Panc1 (cell line): ENCODE data around the gene RMC1.

Experiments
- CTCF ChIP-seq: fragments of 450-650 bp; IDR thresholded peaks from 2 replicates; pipeline ENCODE4 v1.5.1; 2017; ENCODE audit warnings: mild to moderate bottlenecking
- REST ChIP-seq, 2 experiments: IDR thresholded peaks; 2 replicates each; pipeline ENCODE4 v1.6.1; 2011 to 2012; ENCODE audit warnings: low read depth in 2 of 2, control low read depth in 1 of 2, low read length in 1 of 2, mild to moderate bottlenecking in 1 of 2, moderate library complexity in 1 of 2; ENCODE audit not compliant: insufficient read depth in 1 of 2
- SIN3A ChIP-seq: IDR thresholded peaks from 2 replicates; pipeline ENCODE4 v1.6.1; 2012; ENCODE audit warnings: low read depth, mild to moderate bottlenecking, low read length, moderate library complexity, borderline replicate concordance; ENCODE audit not compliant: insufficient read depth

- TF ChIP-seq SIN3A (no peak), CTCF (no peak), REST (IDR thresholded peaks at IDR 0.05; ENCODE audit: insufficient read depth in 1 of 2, low read depth in 2 of 2, low read length in 1 of 2) (no peak)
Observed at GRCh38 chr18:23453680-23454058, 49.6 kb upstream of the RMC1 start.
